ENCODE results near the gene ABCC9.
"Not testable (repeated sequence)": the region's sequence is repeated elsewhere in the genome, so short reads cannot be mapped to it uniquely, and the experiment has no call there.

Gene ABCC9

DNA sequence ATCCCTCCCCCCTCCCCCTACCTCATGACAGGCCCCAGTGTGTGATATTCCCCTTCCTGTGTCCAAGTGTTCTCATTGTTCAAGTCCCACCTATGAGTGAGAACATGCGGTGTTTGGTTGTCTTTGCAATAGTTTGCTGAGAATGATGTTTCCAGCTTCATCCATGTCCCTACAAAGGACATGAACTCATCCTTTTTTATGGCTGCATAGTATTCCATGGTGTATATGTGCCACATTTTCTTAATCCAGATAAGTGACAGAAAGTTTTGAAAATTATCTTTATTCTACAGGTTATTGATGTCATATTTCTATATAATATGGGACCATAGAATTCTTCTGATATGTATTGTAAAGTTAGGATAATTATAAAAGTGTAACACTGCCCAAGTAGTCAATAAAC lies 11.3 kb downstream of the ABCC9 start:
- not testable (repeated sequence) for DNase-seq

DNA sequence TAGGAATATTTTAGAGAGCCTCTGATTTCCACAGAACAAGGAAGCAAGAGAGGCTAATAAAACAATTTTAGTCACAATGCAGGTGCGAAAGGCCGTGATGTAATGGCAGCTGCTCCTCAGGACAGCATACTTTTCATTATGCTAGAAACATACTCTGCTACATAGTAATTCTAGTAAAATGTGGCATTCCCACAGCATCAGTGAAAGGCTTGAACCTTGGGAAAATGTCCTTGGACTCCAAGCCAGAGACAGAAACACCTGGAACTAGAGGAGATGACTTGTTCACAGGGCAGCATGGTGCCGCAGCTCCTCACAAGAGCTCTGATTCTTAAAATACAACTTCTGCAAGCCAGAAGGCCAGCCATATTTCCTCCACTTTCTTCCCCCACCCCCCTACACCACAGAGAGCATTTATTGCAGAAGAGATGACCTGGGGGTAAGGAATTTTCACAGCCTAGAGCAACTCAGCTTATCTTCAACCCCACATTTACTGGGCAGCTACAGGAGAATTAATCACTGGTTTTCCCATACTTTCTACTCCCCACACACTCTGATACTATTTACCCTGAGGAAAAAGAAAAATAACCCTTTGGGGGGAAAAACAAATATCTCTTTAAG lies 15.8 kb downstream of the ABCC9 start:
- DNase-seq, result no peak

DNA sequence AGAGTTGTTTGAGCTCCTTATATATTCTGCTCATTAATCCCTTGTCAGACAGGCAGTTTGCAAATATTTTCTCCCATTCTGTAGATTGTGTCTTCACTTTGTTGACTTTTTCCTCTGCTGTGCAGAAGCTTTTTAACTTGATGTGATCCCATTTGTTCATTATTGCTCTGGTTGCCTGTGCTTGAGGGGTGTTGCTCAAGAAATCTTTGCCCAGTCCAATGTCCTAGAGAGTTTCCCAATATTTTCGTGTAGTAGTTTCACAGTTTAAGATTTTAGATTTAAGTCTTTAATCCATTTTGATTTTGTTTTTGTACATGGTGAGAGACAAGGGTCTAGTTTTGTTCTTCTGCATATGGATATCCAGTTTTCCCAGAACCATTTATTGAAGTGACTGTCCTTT lies 19.8 kb downstream of the ABCC9 start:
- DNase-seq, result no peak

DNA sequence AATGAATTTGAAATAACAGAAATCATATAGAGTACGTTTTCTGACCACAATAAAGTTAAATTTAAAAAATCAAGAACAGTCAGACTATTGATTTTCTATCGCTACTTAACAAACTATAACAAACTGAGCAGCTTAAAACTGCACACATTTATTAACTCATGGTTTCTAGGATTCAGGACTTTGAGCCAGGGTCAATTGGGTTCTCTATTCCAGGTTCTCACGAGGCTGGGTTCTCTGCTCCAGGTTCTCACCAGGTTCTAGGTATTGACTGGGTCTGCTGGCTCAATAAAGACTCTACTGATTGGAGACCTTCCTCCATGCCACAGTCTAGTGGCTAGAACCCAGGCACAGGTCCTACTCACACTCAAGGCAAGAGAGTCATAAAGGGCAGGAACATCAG lies 22.8 kb downstream of the ABCC9 start:
- DNase-seq, result no peak

DNA sequence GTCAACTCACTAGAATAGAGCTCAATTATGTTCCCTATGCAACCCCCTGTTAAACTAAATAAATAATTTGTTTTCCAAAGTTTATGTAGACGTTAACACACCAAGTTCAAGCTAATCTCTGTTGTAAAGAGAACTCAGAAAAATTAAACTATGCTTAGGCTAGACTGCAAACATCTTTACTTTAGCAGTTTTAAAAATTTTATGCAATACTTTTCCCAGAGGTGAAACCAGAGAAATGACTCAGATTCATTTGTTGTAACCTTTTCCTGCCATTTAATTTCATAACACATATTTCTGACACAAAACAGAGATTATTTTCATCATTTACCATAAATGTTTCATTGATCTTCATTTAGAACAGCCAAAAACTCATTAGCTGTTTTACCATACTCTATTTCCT lies 27.4 kb downstream of the ABCC9 start:
- DNase-seq, result no peak

DNA sequence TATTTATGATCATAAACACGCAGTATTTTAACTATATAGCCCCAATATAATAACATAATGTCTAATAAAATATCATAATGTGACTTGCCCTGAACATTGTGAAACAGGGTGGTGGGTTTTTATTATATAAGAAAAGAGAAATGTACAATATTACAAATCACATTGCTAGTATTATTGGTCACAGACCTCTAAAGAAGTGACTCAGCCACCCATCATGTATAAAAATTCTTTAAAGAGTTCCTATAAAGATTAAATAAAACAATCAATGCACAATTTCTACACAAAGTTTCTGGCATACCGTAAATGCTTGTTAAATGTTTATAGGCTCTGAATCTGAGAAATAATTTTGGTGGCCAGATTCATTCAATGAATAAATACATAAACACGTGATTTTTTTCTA lies 28.9 kb downstream of the ABCC9 start:
- DNase-seq, result no peak

DNA sequence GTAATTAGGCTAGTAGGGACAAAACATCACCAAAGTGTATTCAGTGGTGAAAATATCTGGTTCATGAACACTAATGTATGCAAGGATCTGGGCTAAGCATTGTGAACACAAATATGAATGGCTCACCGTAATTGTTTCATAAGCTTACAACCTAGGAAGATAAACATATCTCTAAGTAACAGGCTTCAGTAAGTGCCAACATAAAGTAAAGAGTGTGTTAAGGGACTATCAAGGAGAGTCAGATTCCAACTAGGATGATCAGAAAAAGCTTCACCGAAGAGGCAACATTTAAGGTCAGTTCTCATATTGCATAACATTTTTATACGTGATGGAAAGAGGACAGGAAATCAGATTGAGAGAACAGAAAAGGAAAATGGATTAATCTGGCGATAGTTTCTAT lies 29.4 kb downstream of the ABCC9 start:
- no peak for DNase-seq

DNA sequence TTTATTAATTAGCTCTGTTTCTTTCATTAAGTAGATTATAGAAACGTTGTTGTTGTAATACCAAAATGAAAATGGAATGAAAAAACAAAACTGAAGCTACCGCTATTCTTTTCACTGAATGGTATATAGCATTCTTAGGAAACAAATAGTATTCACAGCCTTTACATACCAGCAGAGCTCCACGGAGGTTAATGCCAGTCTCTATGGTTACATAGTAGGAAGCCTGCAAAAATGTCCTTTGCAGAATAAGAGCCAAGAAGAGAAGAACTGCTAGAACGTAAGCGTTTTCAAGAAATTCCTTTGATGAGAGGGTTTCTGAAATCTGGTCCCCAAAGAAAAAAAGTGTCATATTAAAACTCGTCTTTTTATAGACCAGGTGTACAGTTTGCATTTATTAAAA lies 30.6 kb downstream of the ABCC9 start:
- no peak for DNase-seq

DNA sequence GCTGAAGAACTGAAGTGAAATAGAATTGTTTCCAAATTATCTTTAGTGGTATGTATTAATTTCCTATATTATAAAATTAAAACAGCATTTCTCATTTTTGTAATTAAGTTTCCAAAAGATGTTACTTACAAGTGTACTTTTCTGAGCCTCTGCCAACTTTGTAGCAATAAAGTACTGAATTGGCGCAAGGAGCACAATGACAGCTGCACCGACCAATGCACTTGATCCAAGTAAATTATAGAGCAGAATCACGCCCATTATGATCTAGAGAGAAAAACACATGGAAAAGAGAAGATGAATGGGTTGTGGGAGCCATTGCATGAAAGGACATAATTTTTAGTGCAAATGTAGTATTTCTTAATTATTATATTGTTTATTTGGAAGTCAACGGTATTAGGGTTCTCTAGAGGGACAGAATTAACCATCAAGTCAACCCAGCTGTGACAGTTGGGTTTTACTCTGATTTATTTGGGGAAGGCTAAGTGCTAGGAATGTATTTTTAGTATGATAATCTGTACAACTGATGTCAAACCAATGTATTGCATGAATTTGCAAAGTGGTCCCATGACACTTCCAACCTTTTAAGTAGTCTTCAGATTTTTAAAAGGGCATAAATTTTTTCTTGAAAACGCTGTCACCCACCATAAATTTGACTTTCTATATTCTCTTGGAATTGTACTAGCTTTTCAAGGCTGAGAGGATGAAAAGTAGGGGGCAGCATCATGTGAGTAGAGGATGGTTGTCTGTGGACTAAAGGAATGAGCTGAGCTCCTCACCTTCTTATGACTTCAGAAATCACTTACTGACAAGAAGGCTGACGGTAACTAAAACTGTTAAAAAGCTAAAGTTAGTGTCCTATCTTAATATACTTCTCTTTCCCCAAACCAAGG lies 33.0 kb downstream of the ABCC9 start:
- DNase-seq, result no peak

DNA sequence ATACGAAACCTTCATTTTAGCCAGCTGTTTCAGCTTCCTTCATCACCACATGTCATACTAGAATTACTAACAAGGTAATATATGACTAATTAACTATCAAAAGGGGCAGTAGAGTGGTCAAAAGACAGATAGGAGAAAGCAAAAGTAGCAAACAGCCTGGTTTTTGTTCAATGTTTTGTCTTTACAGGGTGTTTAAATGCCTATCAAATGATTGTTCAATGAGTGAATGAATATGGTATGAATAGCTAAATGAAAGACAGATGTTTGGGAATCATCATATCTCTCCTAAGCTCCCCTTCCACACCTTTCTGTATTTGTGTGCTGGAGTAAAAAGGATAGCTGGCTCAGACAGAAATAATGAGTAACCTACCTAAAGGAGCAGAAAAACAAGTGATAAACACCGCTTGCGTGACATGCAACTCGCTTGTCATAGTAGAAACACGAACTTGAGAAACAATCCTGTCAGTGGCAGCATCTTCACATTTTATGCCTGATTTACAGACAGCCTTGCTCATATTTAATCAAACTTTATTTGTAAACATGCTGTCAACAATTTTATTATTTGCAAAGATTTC lies 34.2 kb downstream of the ABCC9 start:
- DNase-seq, result no peak

DNA sequence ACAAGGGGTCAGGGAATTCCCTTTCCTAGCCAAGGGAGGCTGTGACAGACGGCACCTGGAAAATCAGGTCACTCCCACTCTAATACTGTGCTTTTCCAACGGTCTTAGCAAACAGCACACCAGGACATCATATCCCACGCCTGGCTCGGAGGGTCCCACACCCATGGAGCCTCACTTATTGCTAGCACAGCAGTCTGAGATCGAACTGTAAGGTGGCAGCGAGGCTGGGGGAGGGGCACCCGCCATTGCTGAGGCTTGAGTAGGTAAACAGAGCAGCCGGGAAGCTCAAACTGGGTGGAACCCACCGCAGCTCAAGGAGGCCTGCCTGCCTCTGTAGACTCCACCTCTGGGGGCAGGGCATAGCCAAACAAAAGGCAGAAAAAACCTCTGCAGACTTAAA lies 41.7 kb downstream of the ABCC9 start:
- not testable (repeated sequence) for DNase-seq

DNA sequence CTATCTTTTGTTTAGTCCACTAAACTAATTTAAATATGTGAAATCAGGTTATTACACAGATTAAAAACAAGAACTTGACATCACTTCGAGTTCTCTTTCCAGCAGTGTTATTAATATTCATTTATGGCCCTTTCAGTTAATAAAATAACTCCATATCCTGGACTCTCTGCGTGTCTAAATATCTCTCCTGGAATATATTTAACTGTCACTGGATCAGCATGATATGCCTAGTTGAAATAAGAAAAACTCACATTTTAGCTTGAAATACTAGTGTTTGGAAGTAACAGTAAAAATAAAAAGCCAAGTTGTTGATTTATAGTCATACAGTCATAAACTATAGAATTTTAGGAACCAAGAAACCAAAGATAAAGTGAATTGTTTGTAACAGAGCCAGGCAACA lies 45.6 kb downstream of the ABCC9 start:
- DNase-seq, result no peak

DNA sequence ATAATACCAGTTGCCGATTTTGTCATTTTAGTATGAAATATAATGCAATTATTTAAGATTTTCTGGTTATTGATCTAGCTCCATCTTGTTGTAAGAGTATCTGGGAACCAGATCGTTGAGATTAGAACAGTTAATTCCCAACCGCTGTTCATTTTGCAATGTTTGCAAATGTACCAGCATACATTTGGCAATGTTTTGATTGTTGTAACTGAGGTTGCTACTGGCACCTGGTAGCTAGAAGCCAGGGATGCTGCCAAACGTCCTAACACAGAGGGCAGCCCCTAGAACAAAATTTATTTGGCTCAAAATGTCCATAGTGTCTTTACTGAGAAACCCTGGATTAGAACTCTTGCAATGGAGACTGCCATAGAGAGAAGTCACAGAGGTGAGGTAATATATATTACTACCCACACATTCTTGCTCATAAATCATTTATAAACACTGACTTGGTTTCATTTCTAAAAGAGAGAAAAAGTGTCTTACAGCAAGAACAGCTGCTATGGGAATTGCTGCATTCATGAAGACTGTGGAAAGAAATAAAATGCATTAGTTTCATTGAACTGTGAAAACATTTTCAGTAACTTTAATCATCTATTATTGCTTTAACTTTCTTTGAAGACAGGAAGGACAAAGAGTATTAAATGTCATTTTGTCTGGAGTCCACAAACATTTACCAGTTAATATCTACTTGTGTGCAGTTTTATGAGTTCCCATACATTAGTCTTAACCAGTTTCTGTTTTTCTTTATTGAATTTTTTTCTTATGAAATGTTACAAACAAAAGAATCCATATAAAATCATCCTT lies 46.2 kb downstream of the ABCC9 start:
- no peak for DNase-seq

DNA sequence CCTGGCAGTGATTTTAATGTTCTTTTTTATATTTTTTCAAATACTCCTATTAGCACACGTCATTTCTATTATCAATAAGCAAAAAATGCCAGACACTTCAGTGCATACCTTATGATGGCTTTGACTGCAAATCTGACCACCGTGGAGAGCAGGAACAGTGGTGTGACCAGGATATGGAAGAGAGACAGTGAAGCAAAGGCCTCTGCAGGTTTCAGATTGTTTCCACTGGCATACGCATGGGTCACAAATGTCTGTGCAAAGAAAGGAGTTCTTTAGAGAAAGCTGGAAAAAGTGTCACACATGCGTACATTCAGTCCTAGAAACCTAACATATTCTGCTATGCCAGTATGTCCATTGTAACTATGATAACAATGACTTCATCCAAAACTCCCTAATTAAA lies 47.3 kb downstream of the ABCC9 start:
- no peak for DNase-seq

DNA sequence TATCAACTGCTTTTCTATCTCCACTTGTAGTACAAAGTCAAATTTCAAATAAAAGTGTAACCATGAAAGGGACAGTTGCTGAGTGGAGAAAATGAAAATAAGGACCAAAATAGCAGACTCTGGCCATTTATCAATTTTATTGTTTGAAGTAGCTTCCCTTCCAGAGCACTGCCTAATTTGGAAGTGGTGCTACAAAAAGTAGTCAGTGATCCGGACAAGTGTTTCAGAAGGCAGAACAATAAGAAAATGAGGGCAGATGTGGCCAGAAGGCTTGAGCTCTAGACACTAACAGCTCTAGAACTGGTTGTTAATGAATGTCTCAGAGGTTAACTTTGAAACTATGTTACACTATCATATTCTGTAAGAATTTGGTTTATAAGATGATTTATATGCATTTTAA lies 48.9 kb downstream of the ABCC9 start:
- no peak for DNase-seq

DNA sequence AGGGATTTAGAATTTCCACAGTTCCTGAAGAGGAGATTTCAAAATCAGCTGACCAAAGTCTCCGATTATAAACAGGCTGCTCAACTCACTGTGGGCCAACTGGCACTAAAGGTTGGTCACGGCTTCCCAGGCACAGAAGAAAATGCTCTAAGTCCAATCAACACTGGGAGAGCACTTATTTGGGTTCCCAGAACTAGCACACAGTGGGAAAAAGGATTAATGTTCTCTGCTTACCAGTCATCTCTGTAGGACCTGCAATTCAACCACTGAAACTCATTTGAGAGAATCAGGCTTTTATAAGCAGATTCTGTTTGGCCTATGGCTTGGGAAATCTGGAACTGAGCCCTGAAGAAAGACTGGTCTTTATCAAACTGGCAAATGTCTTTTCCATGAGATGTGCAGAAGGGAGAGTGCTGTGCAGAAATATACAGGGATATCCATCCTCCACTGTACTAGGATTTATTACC lies 49.4 kb downstream of the ABCC9 start:
- no peak for DNase-seq

DNA sequence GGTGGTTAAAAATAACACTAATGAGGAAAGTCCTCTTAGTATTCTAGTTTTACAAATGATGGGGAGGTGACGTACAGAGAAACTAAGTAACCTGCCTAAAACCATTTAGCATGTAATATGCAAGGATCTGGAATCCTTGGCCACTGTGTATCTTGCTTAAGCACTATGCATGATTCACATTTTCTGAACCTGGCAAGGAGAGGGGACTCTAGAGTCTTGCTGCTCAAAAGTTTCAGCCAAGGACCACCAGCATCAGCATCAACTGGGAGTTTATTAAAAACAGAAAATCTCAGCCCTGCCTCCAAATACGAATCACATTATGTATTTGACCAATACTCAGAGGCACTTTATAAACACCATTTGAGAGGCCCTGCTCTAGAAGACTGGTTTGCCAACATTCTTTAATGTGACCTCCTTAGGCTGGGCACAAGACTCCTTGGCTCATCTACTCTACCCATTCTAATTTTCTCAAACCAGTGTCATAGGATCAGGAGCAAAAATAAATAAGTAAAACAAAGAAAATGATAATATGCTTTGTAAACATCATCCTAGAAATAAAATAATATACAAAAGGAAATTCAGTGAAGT lies 52.9 kb downstream of the ABCC9 start:
- DNase-seq, result no peak

DNA sequence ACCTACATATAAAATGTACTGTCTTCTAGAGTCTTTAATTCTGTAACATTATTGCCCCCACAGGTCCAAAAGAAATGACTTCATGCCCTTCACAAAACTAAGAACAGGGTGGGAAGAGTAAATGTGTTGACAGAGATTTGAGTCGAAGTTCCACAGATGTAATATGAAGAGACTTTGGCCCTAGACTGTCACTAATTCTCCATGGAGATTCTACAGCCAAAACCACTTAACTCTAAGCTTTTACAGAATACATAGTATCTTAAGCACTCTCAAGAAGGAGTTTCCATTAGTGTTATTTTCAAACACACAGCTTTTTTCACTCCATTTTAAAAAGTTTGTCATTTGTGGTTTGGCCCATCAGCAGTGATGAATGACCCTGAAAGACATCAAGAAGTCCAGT lies 56.3 kb downstream of the ABCC9 start:
- DNase-seq, result no peak

DNA sequence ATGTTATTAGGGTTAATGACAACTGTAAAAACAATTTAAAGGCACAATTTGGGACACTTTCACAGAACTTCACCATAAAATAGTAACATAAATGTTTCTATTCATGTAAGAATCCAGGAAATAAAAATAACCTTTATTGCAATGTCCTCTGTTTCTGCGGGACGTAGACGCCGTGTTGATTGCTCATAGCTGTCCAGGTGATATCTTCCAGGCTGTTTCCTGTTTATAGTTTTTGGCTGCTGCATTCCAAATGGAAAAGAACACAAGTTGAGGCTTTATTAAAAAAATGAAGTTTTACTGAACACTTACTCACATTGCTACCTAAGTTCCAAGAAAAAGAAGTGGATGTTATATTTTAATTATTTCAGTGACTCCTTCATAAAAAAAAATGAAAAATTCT lies 58.6 kb downstream of the ABCC9 start:
- DNase-seq, result no peak

DNA sequence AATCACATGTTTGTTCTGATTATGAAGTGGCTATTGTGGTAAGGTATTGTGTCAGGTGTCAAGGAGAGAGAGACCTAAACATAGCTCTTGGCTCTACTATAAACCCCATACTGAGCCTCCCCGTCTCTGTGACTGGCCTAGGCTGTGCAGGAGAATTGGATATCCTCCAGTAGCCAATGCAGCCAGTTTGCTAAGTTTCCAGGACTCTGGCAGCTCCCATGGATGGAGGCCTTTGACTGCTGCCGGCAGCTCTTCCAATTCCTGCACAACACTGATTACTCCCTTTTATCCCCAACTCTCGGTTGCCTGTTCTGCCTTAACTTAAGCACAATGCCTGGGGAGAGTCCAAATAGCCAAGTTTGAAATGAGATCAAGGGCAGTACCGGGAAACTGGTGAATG lies 59.3 kb downstream of the ABCC9 start:
- DNase-seq, result no peak

DNA sequence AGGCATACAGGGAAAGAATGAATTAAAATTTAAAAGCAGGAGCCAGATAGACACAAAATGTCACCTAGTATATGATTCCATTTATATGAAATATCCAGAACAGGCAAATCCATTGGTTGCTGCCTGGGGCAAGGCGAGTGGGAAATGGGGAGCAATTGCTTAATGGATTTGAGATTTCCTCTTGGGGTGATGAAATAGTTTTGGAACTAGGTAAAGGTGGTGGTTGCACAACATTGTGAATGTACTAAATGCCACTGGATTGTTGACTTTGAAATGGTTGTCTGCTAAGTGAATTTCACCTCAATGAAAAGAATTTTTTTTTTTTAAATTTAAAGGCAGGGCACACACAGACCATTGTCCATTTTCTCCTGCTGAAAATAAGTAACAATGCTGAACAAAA lies 61.9 kb downstream of the ABCC9 start:
- no peak for DNase-seq

DNA sequence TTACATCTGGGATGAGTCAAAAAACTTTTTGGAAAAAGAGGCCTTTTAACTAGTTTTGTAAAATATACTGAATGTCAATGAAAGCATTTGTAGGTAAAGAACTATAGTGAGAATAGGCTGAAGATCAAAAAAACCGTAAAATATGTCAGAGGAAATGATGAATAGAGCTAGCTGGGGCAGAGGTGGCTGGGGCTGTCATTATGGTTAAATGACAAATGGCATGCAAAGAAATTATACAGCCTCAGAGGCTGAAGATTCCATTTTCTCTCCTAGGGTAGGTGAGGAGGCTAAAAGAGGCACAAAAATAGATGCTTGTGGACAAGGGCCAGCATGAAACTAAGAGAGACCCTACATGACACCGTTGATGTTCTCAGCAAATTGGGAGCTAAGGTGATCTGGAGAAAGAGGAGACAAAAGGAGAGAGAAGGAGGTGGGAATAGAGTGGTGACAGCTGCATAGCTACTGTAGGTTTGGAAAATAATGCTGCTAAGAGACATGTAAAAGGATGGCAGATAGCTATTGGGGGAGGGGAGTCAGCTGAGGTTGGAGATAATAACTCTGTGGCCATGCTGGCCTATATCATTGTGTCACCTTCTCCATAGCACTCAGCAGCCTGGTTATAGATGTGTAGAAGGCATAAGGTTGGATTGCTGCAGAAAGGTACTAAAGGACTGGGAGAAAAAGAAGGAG lies 63.8 kb downstream of the ABCC9 start:
- no peak for DNase-seq
